Neural progenitor cell (in vitro differentiated cells): ENCODE measurements around the gene ZNF514. TPM values are rescaled to one million over a fixed set of nuclear protein-coding genes. Genes with fewer than 3 reads are reported as not detected.

Source experiments
- DNase-seq: peaks from one replicate; pipeline ENCODE4 v3.0.0-alpha.2; 2016; ENCODE audit warnings: low spot score
- H2AFZ ChIP-seq: fragments of 200-600 bp; sonication (generic); replicated peaks from 2 replicates; pipeline ENCODE4 v1.6.1; 2016; ENCODE audit warnings: antibody characterized with exemption
- H3F3A ChIP-seq: fragments of 200-600 bp; sonication (generic); 2 replicates; pipeline ENCODE4 v1.6.1; 2016; ENCODE audit warnings: antibody characterized with exemption, low read depth
- H3K27ac ChIP-seq: fragments of 200-600 bp; sonication (generic); 2 replicates; pipeline ENCODE4 v1.5.1; 2016; ENCODE audit warnings: mild to moderate bottlenecking
- H3K27me3 ChIP-seq: fragments of 200-600 bp; sonication (generic); 2 replicates; pipeline ENCODE4 v1.6.1; 2016; ENCODE audit warnings: mild to moderate bottlenecking, moderate library complexity
- H3K36me3 ChIP-seq: fragments of 200-600 bp; sonication (generic); 2 replicates; pipeline ENCODE4 v1.5.1; 2016
- H3K4me1 ChIP-seq: fragments of 200-600 bp; sonication (generic); 2 replicates; pipeline ENCODE4 v1.6.1; 2016; ENCODE audit warnings: mixed run types
- H3K4me2 ChIP-seq: fragments of 200-600 bp; sonication (generic); 2 replicates; pipeline ENCODE4 v1.6.1; 2016
- H3K4me3 ChIP-seq: fragments of 200-600 bp; sonication (generic); 2 replicates; pipeline ENCODE4 v1.5.1; 2016
- H3K79me2 ChIP-seq: fragments of 200-600 bp; sonication (generic); 2 replicates; pipeline ENCODE4 v1.6.1; 2016; ENCODE audit warnings: low read depth
- H3K9ac ChIP-seq: fragments of 200-600 bp; sonication (generic); 2 replicates; pipeline ENCODE4 v1.6.1; 2016
- H3K9me3 ChIP-seq: fragments of 200-600 bp; sonication (generic); 2 replicates; pipeline ENCODE4 v1.5.1; 2016; ENCODE audit warnings: low read depth
- H4K20me1 ChIP-seq: fragments of 200-600 bp; sonication (generic); 2 replicates; pipeline ENCODE4 v1.6.1; 2016; ENCODE audit warnings: low read depth
- H3K27ac Mint-ChIP-seq: 3 replicates; pipeline ENCODE4 v1.8.0; 2021; ENCODE audit warnings: mixed read lengths
- H3K27me3 Mint-ChIP-seq: 2 replicates; pipeline ENCODE4 v1.8.0; 2022; ENCODE audit warnings: low read depth, mild to moderate bottlenecking, inconsistent platforms, moderate library complexity, mixed read lengths; ENCODE audit not compliant: insufficient read depth
- H3K36me3 Mint-ChIP-seq: 3 replicates; pipeline ENCODE4 v1.8.0; 2021; ENCODE audit warnings: mixed read lengths
- H3K4me1 Mint-ChIP-seq: 3 replicates; pipeline ENCODE4 v1.8.0; 2021; ENCODE audit warnings: mixed read lengths
- H3K4me3 Mint-ChIP-seq: 3 replicates; pipeline ENCODE4 v1.8.0; 2021; ENCODE audit warnings: mild to moderate bottlenecking, moderate library complexity, mixed read lengths
- H3K9me3 Mint-ChIP-seq: 3 replicates; pipeline ENCODE4 v1.8.0; 2020; ENCODE audit warnings: mixed read lengths
- CTCF ChIP-seq: fragments of 200-600 bp; sonication (generic); IDR thresholded peaks from 2 replicates; pipeline ENCODE4 v1.5.1; 2017; ENCODE audit warnings: antibody characterized with exemption, mild to moderate bottlenecking
- EZH2 ChIP-seq: fragments of 200-600 bp; sonication (generic); IDR thresholded peaks from 2 replicates; pipeline ENCODE4 v1.6.1; 2017; ENCODE audit warnings: antibody characterized with exemption, mild to moderate bottlenecking, moderate library complexity
- EZH2phosphoT487 ChIP-seq: fragments of 200-600 bp; sonication (generic); IDR thresholded peaks from 2 replicates; pipeline ENCODE4 v1.6.1; 2017; ENCODE audit warnings: antibody characterized with exemption
- total RNA-seq: library from RNA; depleted of rRNA; stranded (reverse); fragments of >200 nt; gene quantifications from 2 replicates; pipeline ENCODE4 v1.2.3, GENCODE V29; 2015; ENCODE audit warnings: low replicate concordance

The ZNF514 gene
- total RNA-seq, 1 donor from 2014 or later, result 24.0 TPM

- Mint-ChIP-seq H3K9me3 (no peaks in the 10 kb centered on the region), H3K4me3 (no peak overlapping the region), H3K27ac (no peak overlapping the region), H3K36me3 (peaks cover 18% of the 10 kb centered on the region), H3K27me3 (no peaks in the 10 kb centered on the region), H3K4me1 (no peaks in the 10 kb centered on the region)
- H3K27me3 ChIP-seq, result no peaks in the 10 kb centered on the region
- no peak overlapping the region for H3K4me2 ChIP-seq
- TF ChIP-seq CTCF (no peak), EZH2 (no peak), EZH2phosphoT487 (no peak)
- H3K4me1 ChIP-seq, result no peaks in the 10 kb centered on the region
- no peak overlapping the region for H3K27ac ChIP-seq
- peaks cover 6% of the 10 kb centered on the region for H3K36me3 ChIP-seq
- no peak overlapping the region for H2AFZ ChIP-seq
- no peaks in the 10 kb centered on the region for H3K9me3 ChIP-seq
- peaks cover 13% of the 10 kb centered on the region for H3K79me2 ChIP-seq
- H3F3A ChIP-seq, result no peaks in the 10 kb centered on the region
- no peak for DNase-seq
- H4K20me1 ChIP-seq, result no peaks in the 10 kb centered on the region
- H3K9ac ChIP-seq, result no peak overlapping the region
- H3K4me3 ChIP-seq, result no peak overlapping the region
Measured at GRCh38 chr2:95113464-95113863, 46.2 kb downstream of the ZNF514 start.

GRCh38 chr2:95110395-95110794 is 49.3 kb downstream of the ZNF514 start:
- H3K4me1 ChIP-seq, result no peaks in the 10 kb centered on the region
- no peaks in the 10 kb centered on the region for H4K20me1 ChIP-seq
- H3K79me2 ChIP-seq, result peaks cover 4% of the 10 kb centered on the region
- no peaks in the 10 kb centered on the region for H3K4me1 Mint-ChIP-seq
- TF ChIP-seq EZH2 (no peak), EZH2phosphoT487 (no peak), CTCF (no peak)
- no peaks in the 10 kb centered on the region for H3K9me3 ChIP-seq
- H3K4me2 ChIP-seq, result no peak overlapping the region
- H3K36me3 Mint-ChIP-seq, result peaks cover 23% of the 10 kb centered on the region
- no peak overlapping the region for H3K27ac Mint-ChIP-seq
- no peak overlapping the region for H3K4me3 ChIP-seq
- no peaks in the 10 kb centered on the region for H3K9me3 Mint-ChIP-seq
- H3K27me3 ChIP-seq, result no peaks in the 10 kb centered on the region
- no peak for DNase-seq
- H3K27ac ChIP-seq, result no peak overlapping the region
- peaks cover 8% of the 10 kb centered on the region for H3K36me3 ChIP-seq
- no peak overlapping the region for H3K9ac ChIP-seq
- no peaks in the 10 kb centered on the region for H3K27me3 Mint-ChIP-seq
- no peaks in the 10 kb centered on the region for H3F3A ChIP-seq
- no peak overlapping the region for H3K4me3 Mint-ChIP-seq
- H2AFZ ChIP-seq, result no peak overlapping the region

- Mint-ChIP-seq H3K4me1 (no peaks in the 10 kb centered on the region), H3K36me3 (peaks cover 21% of the 10 kb centered on the region)
- H3K36me3 ChIP-seq, result peaks cover 8% of the 10 kb centered on the region
Measured at GRCh38 chr2:95109260-95109659, 50.4 kb downstream of the ZNF514 start.

More at GRCh38 chr2:95109260-95109659, 50.4 kb downstream of the ZNF514 start:
- H3K4me2 ChIP-seq, result no peak overlapping the region
- Mint-ChIP-seq H3K27ac (no peak overlapping the region), H3K9me3 (no peaks in the 10 kb centered on the region), H3K4me3 (no peak overlapping the region), H3K27me3 (no peaks in the 10 kb centered on the region)
- TF ChIP-seq EZH2 (no peak), CTCF (no peak), EZH2phosphoT487 (no peak)
- no peak overlapping the region for H2AFZ ChIP-seq
- DNase-seq, result no peak
- H3K4me3 ChIP-seq, result no peak overlapping the region
- H3K9me3 ChIP-seq, result no peaks in the 10 kb centered on the region
- H3K27me3 ChIP-seq, result no peaks in the 10 kb centered on the region
- no peaks in the 10 kb centered on the region for H3K79me2 ChIP-seq
- H3K9ac ChIP-seq, result no peak overlapping the region
- no peak overlapping the region for H3K27ac ChIP-seq
- no peaks in the 10 kb centered on the region for H3F3A ChIP-seq
- H3K4me1 ChIP-seq, result no peaks in the 10 kb centered on the region
- H4K20me1 ChIP-seq, result no peaks in the 10 kb centered on the region
